Left lobe of liver (tissue), 2 donors: ENCODE data around the gene SPATS2L. TPM values are rescaled to one million over a fixed set of nuclear protein-coding genes. Genes with fewer than 3 reads are reported as not detected.

Experiments
- ATAC-seq: fragments of 200-7000 bp; cut with Tn5 transposase; one replicate; pipeline ENCODE4 v1.9.1; 2020; ENCODE audit warnings: mild to moderate bottlenecking, moderate library complexity
- DNase-seq: peaks from one replicate; pipeline ENCODE4 v3.0.0-alpha.2; 2020; ENCODE audit warnings: low spot score
- total RNA-seq: library from RNA; stranded (reverse); gene quantifications from one replicate; pipeline ENCODE4 v1.2.1, GENCODE V29; 2021
- donor health status: DM: no; HTN: no; CAD: no; lungs with moderate emphysema.
- donor health status: DM: no; HTN: yes; CAD: no.

SPATS2L gene
- 66.8 TPM for total RNA-seq

- ATAC-seq (peak; percentile 76), DNase-seq (peak; percentile 85)
These were observed at the start of gene SPATS2L for GRCh38 chr2:200306196-200306930. Gene SPATS2L (plus strand): TSS chr2:200306693. CDS start chr2:200389245, 82,552 bp downstream.

- no peak for DNase-seq
These were observed 48.9 kb upstream of the SPATS2L start for GRCh38 chr2:200257570-200257969.

GRCh38 chr2:200258081-200258480 is 48.4 kb upstream of the SPATS2L start:
- ATAC-seq (no peak), DNase-seq (no peak)

More at GRCh38 chr2:200257570-200257969, 48.9 kb upstream of the SPATS2L start:
- ATAC-seq: no peak

GRCh38 chr2:200258881-200259576 is 47.5 kb upstream of the SPATS2L start:
- DNase-seq (no peak), ATAC-seq (no peak)

- DNase-seq (no peak), ATAC-seq (peak; percentile 12)
These were observed 46.9 kb upstream of the SPATS2L start for GRCh38 chr2:200259577-200259957.

- DNase-seq (no peak), ATAC-seq (peak; percentile 84)
These were observed 44.4 kb upstream of the SPATS2L start for GRCh38 chr2:200262047-200262446.

GRCh38 chr2:200263279-200263678 is 43.2 kb upstream of the SPATS2L start:
- DNase-seq (no peak), ATAC-seq (no peak)

GRCh38 chr2:200264631-200265030 is 41.9 kb upstream of the SPATS2L start:
- ATAC-seq (no peak), DNase-seq (no peak)

- no peak for DNase-seq
- no peak for ATAC-seq
These were observed 40.1 kb upstream of the SPATS2L start for GRCh38 chr2:200266406-200266805.

GRCh38 chr2:200267350-200267749 is 39.1 kb upstream of the SPATS2L start:
- no peak for ATAC-seq
- no peak for DNase-seq

GRCh38 chr2:200270732-200271131 is 35.8 kb upstream of the SPATS2L start:
- ATAC-seq: no peak

GRCh38 chr2:200272320-200272719 is 34.2 kb upstream of the SPATS2L start:
- ATAC-seq (peak; percentile 92), DNase-seq (no peak)

More at GRCh38 chr2:200270732-200271131, 35.8 kb upstream of the SPATS2L start:
- no peak for DNase-seq

GRCh38 chr2:200274116-200275075 is 32.1 kb upstream of the SPATS2L start:
- no peak for DNase-seq
- no peak for ATAC-seq

- no peak for DNase-seq
- ATAC-seq: no peak
These were observed 31.0 kb upstream of the SPATS2L start for GRCh38 chr2:200275295-200276013.

- ATAC-seq (no peak), DNase-seq (no peak)
These were observed 30.0 kb upstream of the SPATS2L start for GRCh38 chr2:200276472-200276871.

- ATAC-seq: no peak
- no peak for DNase-seq
These were observed 27.7 kb upstream of the SPATS2L start for GRCh38 chr2:200278694-200279316.

GRCh38 chr2:200279857-200280256 is 26.6 kb upstream of the SPATS2L start:
- ATAC-seq (no peak), DNase-seq (no peak)

- no peak for DNase-seq
- ATAC-seq: no peak
These were observed 19.9 kb upstream of the SPATS2L start for GRCh38 chr2:200286578-200286977.

GRCh38 chr2:200288670-200289429 is 17.6 kb upstream of the SPATS2L start:
- peak; percentile 86 for DNase-seq
- ATAC-seq: peak; percentile 96
